DOHH2 (cell line): ENCODE measurements around the gene C11orf68.

Experiments used
- H3F3A ChIP-seq: fragments of 200-600 bp; sonication (generic), shearing (Covaris generic); 2 replicates; pipeline ENCODE4 v1.6.0; 2016; ENCODE audit warnings: antibody characterized with exemption, mild to moderate bottlenecking; ENCODE audit not compliant: control insufficient read depth, insufficient read depth
- H3K27ac ChIP-seq: fragments of 200-600 bp; sonication (generic); 2 replicates; pipeline ENCODE4 v1.5.1; 2014; ENCODE audit warnings: low read depth, mild to moderate bottlenecking, low read length, moderate library complexity
- H3K27me3 ChIP-seq: fragments of 200-600 bp; sonication (generic); 2 replicates; pipeline ENCODE4 v1.6.1; 2014; ENCODE audit warnings: mild to moderate bottlenecking, low read length, mixed read lengths; ENCODE audit not compliant: control insufficient read depth
- H3K36me3 ChIP-seq: fragments of 200-600 bp; sonication (generic); 2 replicates; pipeline ENCODE4 v1.6.1; 2014; ENCODE audit warnings: mild to moderate bottlenecking, low read length, moderate library complexity, mixed read lengths; ENCODE audit not compliant: control insufficient read depth
- H3K4me1 ChIP-seq: fragments of 200-600 bp; sonication (generic); 2 replicates; pipeline ENCODE4 v1.6.1; 2014; ENCODE audit warnings: mild to moderate bottlenecking, low read length, mixed read lengths; ENCODE audit not compliant: control insufficient read depth
- H3K4me2 ChIP-seq: fragments of 200-600 bp; sonication (generic); 2 replicates; pipeline ENCODE4 v1.6.0; 2014; ENCODE audit warnings: mild to moderate bottlenecking, low read length, moderate library complexity
- H3K4me3 ChIP-seq: fragments of 200-600 bp; sonication (generic); 2 replicates; pipeline ENCODE4 v1.5.1; 2014; ENCODE audit warnings: mild to moderate bottlenecking, low read length, mixed read lengths
- H3K79me2 ChIP-seq: fragments of 200-600 bp; sonication (generic); 2 replicates; pipeline ENCODE4 v1.6.1; 2014; ENCODE audit warnings: mild to moderate bottlenecking, low read length, mixed read lengths; ENCODE audit not compliant: control insufficient read depth
- H3K9me2 ChIP-seq: fragments of 200-600 bp; sonication (generic); replicated peaks from 2 replicates; pipeline ENCODE4 v1.6.1; 2014; ENCODE audit warnings: mild to moderate bottlenecking, low read length, mixed read lengths; ENCODE audit not compliant: control insufficient read depth
- H3K9me3 ChIP-seq: fragments of 200-600 bp; sonication (generic); 2 replicates; pipeline ENCODE4 v1.6.1; 2014; ENCODE audit warnings: antibody characterized with exemption, low read length, mixed read lengths; ENCODE audit not compliant: control insufficient read depth, insufficient read depth
- H4K20me1 ChIP-seq: fragments of 200-600 bp; sonication (generic); 2 replicates; pipeline ENCODE4 v1.6.0; 2014; ENCODE audit warnings: low read depth, mild to moderate bottlenecking, antibody characterized with exemption, low read length, moderate library complexity; ENCODE audit not compliant: control insufficient read depth, insufficient read depth
- CTCF ChIP-seq: fragments of 200-600 bp; sonication (generic); IDR thresholded peaks from one replicate; pipeline ENCODE4 v1.5.1; 2014; ENCODE audit warnings: antibody characterized with exemption, mild to moderate bottlenecking, low read depth, low read length; ENCODE audit not compliant: poor library complexity, severe bottlenecking
- EZH2phosphoT487 ChIP-seq: fragments of 200-600 bp; sonication (generic); IDR thresholded peaks from 2 replicates; pipeline ENCODE4 v1.6.1; 2017; ENCODE audit warnings: borderline replicate concordance, mild to moderate bottlenecking, antibody characterized with exemption, low read length, moderate library complexity, mixed read lengths

C11orf68 gene

GRCh38 chr11:65903715-65904114, 15.1 kb downstream of the C11orf68 start:
- Histone ChIP-seq H3K4me3 (no peak overlapping the region), H3K9me3 (no peaks in the 10 kb centered on the region), H3F3A (no peaks in the 10 kb centered on the region), H3K9me2 (no peaks in the 10 kb centered on the region), H3K79me2 (no peaks in the 10 kb centered on the region), H3K4me2 (no peak overlapping the region), H4K20me1 (no peaks in the 10 kb centered on the region), H3K27me3 (peaks cover 40% of the 10 kb centered on the region), H3K36me3 (no peaks in the 10 kb centered on the region), H3K27ac (no peak overlapping the region), H3K4me1 (peaks cover 18% of the 10 kb centered on the region)
- TF ChIP-seq EZH2phosphoT487, result no peak

DNA sequence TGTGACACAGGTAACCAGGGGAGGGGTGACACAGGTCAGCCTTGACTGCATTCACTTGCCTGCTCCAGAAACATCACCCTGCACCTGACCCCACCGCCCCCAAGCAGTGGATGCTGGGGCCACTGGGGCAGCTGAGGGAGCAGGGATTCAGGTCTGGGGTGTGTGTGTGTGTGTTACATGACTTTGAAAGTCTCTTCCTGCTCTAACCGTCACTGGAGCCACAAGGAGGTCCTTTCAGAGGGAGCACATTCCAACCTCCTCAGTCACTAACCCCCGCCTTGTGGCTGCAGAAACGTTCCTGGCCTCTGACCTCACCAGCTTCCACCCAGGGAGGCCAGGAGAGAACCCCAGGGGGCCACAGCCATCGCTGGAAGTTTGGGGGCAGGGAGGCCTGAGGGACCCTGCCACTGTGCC, 15.8 kb downstream of the C11orf68 start:
- no peak overlapping the region for H3K27ac ChIP-seq
- no peak overlapping the region for H3K4me3 ChIP-seq
- H3K27me3 ChIP-seq, result peaks cover 45% of the 10 kb centered on the region
- H4K20me1 ChIP-seq, result no peaks in the 10 kb centered on the region
- peaks cover 18% of the 10 kb centered on the region for H3K4me1 ChIP-seq
- H3K36me3 ChIP-seq, result no peaks in the 10 kb centered on the region
- H3F3A ChIP-seq, result no peaks in the 10 kb centered on the region; the same call in 1 of the 2 replicates
- TF ChIP-seq EZH2phosphoT487, result no peak
- no peak for TF ChIP-seq CTCF
- H3K9me2 ChIP-seq, result no peaks in the 10 kb centered on the region
- no peaks in the 10 kb centered on the region for H3K9me3 ChIP-seq
- H3K4me2 ChIP-seq, result no peak overlapping the region
- H3K79me2 ChIP-seq, result no peaks in the 10 kb centered on the region

GRCh38 chr11:65900899-65901180, 18.0 kb downstream of the C11orf68 start:
- H3K9me2 ChIP-seq, result no peaks in the 10 kb centered on the region
- no peaks in the 10 kb centered on the region for H3K79me2 ChIP-seq
- H3K9me3 ChIP-seq, result no peaks in the 10 kb centered on the region
- H3F3A ChIP-seq, result peaks cover 3% of the 10 kb centered on the region; the same call in 1 of the 2 replicates
- peak overlapping the region; percentile 76 for H3K4me2 ChIP-seq
- no peak overlapping the region for H3K27ac ChIP-seq
- no peaks in the 10 kb centered on the region for H3K36me3 ChIP-seq
- H4K20me1 ChIP-seq, result no peaks in the 10 kb centered on the region
- H3K27me3 ChIP-seq, result peaks cover 41% of the 10 kb centered on the region
- no peak overlapping the region for H3K4me3 ChIP-seq
- peaks cover 18% of the 10 kb centered on the region for H3K4me1 ChIP-seq
- TF ChIP-seq CTCF (no peak), EZH2phosphoT487 (no peak)

DNA sequence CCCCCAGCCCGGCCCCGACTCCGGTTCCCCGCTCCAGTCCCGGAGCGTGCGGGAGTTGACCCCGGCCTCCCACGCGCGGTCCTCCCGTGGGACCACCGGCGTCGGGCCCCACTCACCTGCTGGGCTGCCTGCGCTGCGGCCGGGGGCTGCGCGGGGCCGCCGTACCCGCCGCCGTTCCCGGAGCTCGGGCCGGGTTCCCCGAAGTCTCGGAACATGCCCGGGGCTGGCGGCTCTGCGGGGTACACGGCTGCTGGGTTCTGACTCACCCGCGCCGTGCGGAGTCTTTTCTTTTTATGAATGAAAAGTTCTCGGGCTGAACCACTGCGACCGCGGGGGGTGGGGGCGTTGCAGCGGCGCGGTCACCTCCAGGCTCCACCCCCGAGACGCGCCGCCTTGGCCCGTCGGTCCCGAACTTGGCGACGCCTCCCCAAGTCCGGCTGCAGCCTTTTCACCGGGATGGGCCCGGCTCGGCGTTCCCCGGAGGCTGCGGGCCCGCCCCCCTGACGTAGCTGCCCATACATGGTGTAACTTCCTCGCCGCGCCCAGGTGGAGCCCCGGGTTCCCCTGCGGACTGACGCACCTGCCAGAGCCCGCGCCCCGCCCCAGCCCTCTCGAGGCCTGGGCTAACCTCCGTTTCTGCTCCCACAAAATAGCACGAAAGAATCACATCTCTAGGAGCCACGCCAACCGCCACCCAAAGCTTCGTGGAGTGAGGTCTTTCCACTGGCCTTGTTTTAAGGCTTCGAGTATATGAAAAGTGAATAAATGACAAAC, 18.6 kb downstream of the C11orf68 start, which contains the start of gene FOSL1:
TSS of gene FOSL1 (minus strand) at position 264 of the 774 bp plus-strand sequence. CDS start at position 215, 49 bp downstream.
- H3K4me1 ChIP-seq, result peaks cover 18% of the 10 kb centered on the region
- H3K4me3 ChIP-seq, result peak within 1 kb of the TSS; percentile 69
- H3K9me2 ChIP-seq, result no peaks in the 10 kb centered on the region
- TF ChIP-seq EZH2phosphoT487 (no peak), CTCF (no peak)
- H3K4me2 ChIP-seq, result peak within 1 kb of the TSS; percentile 76
- H3K27ac ChIP-seq, result no peak within 1 kb of the TSS
- H3K27me3 ChIP-seq, result peaks cover 41% of the 10 kb centered on the region
- H3K36me3 ChIP-seq, result no peaks in the 10 kb centered on the region
- H3F3A ChIP-seq, result peaks cover 5% of the 10 kb centered on the region; the same call in 1 of the 2 replicates
- H4K20me1 ChIP-seq, result no peaks in the 10 kb centered on the region
- H3K79me2 ChIP-seq, result no peaks in the 10 kb centered on the region
- no peaks in the 10 kb centered on the region for H3K9me3 ChIP-seq
